HG03571 (cell line): ENCODE measurements around the gene PPP2R1B.

Experiments used
- ATAC-seq: cut with Tn5 transposase; IDR thresholded peaks from one replicate; pipeline ENCODE4 v1.9.1; 2021; ENCODE audit not compliant: unreplicated experiment

Gene PPP2R1B

GRCh38 chr11:111765984-111766833 lies at the start of gene PPP2R1B:
PPP2R1B (minus strand) TSS chr11:111766389; CDS start chr11:111766361, 28 bp downstream.
- ATAC-seq = peak; percentile 92

DNA sequence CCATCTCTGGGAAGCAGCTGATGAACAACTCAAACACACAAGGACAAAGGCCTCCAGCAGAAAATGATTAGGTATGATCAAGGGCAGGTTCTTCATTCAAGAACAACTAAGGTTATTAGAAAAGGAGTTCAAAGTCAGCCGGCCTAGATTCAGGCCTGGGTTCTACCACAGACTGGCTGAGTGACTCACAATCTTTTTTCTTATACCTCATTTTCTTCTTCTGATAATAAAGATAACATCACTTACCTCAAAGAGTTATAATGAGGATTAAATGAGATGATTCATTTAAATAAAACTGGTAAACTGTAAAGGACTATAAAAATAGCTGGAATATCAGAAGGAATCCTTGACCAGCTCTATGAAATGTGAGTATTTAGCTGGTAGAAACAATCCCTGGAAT lies 49.3 kb upstream of the PPP2R1B start:
- ATAC-seq = no peak

DNA sequence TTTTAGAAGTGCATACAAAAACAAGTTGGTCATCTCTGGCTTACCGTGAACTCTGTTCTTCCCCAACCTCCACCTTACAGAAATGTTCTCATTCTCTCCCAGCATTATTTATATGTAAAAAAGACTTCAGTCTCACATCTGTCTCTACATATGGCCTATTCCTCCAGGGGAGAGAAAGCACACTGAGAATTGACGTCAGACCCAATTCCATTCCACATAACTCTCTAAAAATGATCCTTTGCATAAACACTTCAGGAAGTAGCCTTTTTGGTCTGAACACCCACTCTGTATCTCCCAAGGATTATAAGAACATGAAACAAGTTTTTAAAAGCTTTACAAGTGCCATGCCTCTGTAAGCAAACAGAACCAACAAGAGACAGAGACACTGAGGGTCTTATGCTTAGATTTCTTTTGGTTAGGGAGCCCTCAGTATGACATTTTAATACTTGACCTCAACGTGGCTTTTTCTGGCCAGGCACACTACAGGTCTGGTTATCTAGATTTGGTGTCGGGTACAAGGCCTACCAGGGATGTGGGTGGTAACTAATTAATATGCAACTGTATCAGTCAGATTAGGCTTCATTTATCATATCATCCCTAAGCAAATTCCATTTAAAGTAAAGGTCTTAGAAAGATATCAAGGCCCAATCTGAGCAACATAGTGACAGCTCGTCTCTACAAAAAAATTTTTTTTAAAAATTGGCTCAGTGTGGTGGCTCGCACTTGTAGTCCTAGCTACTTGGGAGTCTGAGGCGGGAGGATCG lies 48.5 kb upstream of the PPP2R1B start:
- no peak for ATAC-seq

DNA sequence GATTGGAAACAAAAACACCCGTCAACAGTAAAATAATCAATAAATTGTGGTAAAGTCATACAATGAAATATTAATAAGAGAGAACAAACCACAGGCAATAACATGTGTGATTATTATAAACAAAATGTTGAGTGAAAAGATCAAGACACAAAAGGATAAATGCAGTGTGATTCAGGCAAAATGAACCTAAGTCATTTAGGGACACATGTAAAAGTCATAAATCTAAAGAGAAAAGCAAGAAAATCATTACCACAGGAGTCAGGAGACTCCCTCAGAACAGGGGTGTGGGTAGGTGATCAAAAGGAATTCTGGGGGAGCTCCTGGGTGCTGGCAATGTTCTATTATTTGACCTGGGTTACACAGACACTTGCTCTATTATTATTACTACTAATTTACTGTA lies 47.9 kb upstream of the PPP2R1B start:
- ATAC-seq = no peak

DNA sequence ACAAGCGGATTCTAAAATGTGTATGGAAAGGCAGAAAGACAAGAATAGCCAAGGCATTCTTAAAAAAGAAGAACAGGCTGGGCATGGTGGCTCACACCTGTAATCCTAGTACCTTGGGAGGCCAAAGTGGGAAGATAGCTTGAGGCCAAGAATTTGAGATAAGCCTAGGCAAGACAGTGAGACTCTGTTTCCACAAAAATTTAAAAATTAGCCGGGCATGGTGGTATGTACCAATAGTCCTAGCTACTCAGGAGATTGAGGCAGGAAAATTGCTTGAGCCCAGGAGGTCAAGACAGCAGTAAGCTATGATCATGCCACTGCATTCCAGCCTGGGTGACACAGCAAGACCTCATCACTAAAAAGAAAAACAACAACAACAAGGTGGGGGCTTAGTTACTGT lies 46.0 kb upstream of the PPP2R1B start:
- no peak for ATAC-seq

- no peak for ATAC-seq
These were observed 45.3 kb upstream of the PPP2R1B start for GRCh38 chr11:111811445-111811844.

GRCh38 chr11:111808834-111809233 lies 42.6 kb upstream of the PPP2R1B start:
- no peak for ATAC-seq

- ATAC-seq = no peak
These were observed 41.9 kb upstream of the PPP2R1B start for GRCh38 chr11:111808063-111808588.

DNA sequence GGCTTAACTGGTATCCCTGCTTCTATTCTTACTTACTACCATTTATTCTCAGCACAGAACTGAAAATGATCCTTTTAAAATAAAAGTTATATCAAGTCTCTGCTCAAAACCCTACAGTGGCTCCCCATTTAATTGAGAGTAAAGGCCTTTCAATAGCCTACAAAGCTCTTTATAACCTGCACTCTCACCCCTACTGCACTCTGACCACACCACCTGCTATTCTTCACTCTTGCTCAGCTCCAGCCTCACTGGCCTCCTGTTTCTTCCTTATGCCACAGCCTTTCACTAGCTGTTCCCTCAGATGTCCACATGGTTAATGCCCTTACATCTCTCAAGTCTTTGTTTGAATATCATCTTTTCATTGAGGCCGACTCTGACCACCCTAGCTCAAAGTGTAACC lies 40.9 kb upstream of the PPP2R1B start:
- no peak for ATAC-seq

DNA sequence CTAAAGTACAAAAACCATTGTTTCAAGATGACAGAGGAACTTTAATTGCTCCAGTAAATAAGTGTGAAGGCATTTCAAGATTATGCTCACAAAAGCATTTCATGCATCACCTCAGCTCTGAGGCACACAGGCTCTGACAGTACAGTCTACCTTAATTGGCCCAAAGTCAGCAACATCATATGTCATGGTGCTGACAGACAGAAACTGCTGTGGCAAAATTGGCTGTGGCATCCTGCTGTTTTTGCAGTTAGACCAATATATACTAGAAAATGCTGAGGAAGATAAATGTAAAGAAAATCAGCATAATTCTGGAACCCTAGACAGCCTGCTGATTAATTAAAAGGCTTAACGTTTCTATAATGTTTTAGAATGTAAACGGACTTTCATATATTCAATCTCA lies 34.9 kb upstream of the PPP2R1B start:
- no peak for ATAC-seq

DNA sequence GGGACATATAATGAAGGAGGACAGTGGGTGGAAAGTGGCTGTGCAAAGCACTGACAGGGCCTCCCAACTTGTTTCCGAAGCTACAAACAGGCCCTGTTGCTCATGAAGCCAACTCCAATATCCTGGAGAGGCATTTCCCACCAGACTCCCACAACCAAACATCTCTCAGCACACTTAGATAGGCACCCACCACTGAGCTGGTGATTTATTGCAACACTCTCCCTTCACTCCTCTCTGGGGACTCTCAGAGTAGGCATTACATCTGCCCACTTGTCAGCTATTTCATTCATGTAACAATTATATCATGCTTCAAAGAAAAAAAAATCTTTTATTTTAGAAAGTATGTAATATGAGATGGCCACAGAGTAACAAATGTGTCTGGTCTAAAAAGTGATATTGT lies 32.1 kb upstream of the PPP2R1B start:
- no peak for ATAC-seq

DNA sequence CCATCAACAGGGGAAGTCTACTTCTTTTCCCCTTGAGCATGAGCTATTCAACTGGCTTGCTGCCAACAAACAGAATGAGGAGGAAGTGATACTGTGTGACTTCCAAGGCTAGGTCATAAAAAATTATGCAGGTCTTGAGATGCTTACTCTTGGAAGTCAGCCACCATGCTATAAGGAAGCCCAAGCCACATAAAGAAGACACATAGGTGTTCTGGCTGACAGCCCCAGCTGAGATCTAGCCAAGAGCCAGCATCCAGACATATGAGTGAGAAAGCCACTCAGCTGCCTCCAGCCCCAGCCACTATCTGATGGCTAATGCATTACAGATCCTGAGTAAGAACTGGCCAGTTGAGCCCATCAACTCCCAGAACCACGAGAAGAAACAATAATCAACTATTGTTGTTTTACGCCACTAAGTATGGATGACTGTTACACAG lies 31.0 kb upstream of the PPP2R1B start:
- ATAC-seq = no peak

GRCh38 chr11:111796696-111797095 lies 30.5 kb upstream of the PPP2R1B start:
- no peak for ATAC-seq

GRCh38 chr11:111795334-111795985 lies 29.3 kb upstream of the PPP2R1B start:
- no peak for ATAC-seq

DNA sequence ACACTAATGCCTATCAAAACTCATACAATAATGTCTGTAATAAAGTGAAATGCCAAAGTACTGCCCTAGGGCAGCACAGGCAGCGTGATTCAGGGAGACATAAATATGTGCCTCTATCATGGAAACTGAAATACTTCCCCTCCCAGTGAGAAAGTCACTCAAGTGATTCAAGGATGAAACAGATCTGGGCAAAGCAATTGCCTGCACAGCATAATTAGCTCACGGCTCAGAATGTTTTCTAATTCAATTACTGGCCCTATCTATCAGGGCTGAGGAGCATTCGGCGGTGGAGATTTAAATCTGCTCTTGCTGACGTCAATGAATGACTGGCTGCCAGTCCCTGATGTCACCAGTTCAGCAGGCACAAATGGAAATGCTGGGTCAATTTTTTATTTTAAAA lies 27.7 kb upstream of the PPP2R1B start:
- ATAC-seq = no peak

GRCh38 chr11:111792955-111793500 lies 26.8 kb upstream of the PPP2R1B start:
- ATAC-seq = no peak

GRCh38 chr11:111792314-111792713 lies 26.1 kb upstream of the PPP2R1B start:
- no peak for ATAC-seq

DNA sequence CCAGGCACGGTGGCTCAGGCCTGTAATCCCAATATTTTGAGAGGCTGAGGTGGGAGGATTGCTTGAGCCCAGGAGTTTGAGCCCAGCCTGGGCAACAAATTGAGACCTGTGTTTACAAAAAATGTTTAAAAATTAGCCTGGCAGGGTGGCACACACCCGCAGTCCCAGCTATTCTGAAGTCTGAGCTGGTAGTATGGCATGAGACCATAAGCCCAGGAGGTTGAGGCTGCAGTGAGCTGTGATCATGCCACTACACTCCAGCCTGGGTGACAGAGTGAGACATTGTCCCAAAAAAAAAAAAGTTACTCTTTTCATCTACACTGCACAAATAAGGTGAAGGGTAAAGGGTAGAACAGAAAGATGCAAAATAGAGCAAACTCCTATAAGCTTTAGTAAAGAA lies 22.3 kb upstream of the PPP2R1B start:
- no peak for ATAC-seq

DNA sequence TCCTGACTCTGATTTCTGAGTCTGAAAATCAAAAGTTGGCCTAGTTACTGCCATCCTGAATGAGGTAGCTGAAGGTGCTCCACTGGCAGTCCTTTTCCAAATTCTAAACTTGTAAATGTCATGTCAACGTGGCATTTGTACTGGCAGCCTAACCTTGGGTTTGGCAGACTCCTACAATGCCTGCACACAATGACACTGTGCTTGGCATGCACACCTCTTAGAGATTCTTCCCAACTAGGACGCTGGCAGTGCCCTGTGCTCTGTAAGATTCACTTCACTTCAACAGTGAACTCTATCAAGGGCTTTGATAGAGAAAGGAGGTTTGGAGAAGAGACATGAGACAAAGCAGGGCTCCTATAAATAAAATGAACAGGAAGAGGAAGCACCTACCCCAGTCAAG lies 21.9 kb upstream of the PPP2R1B start:
- no peak for ATAC-seq

GRCh38 chr11:111785886-111786412 lies 19.8 kb upstream of the PPP2R1B start:
- ATAC-seq = no peak

GRCh38 chr11:111785076-111785475 lies 18.9 kb upstream of the PPP2R1B start:
- ATAC-seq = no peak
